ENCODE measurements around the gene GRM7. TPM values are rescaled to one million over a fixed set of nuclear protein-coding genes. Genes with fewer than 3 reads are reported as not detected.

The GRM7 gene
- total RNA-seq, 6 donors from 2014 or later: 0.46 to 8.6 TPM; not detected in 4

DNA sequence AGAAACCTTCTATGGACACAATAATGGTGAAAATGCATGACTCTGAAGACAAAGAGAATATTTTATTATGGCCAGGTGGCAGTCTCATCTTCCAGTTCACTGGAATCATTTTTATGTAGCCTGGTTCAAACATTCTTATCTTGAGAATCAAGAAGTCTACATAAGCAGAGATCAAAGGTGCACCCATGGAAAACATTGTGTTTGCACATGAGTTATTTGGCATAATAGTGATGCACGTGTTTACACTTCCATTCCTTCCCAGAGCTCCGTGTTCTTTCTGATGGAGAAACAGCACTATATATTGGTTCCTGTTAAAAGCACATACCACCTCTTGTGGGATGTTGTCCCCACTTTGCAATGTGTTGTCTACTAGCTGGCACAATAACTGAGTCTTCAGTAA is 572.2 kb downstream of the GRM7 start:
- no peaks in the 10 kb centered on the region for H3K36me3 ChIP-seq
- 84 to 90% methylated on average over 2 of the region's 2 CpGs for WGBS, 2 donors
- H3K4me1 ChIP-seq: no peaks in the 10 kb centered on the region
- no peak for TF ChIP-seq POLR2A (IDR thresholded peaks at IDR 0.05)
- TF ChIP-seq CTCF (IDR thresholded peaks at IDR 0.05): no peak
- no peak for TF ChIP-seq POLR2AphosphoS5 (IDR thresholded peaks at IDR 0.05)
- no peak for TF ChIP-seq EP300 (IDR thresholded peaks at IDR 0.05)
- peaks cover 0 to 9% (median 5%) of the 10 kb centered on the region in 4 donors for H3K9me3 ChIP-seq
- ATAC-seq (ENCODE audit: low FRiP score in 2 of 2) (no peak), DNase-seq (no peak)
- no peaks in the 10 kb centered on the region for H3K27me3 ChIP-seq
- H3K27ac ChIP-seq: no peak overlapping the region
- H3K4me3 ChIP-seq: no peak overlapping the region

GRCh38 chr3:7436542-7436941 is 575.6 kb downstream of the GRM7 start:
- ATAC-seq (ENCODE audit: low FRiP score in 2 of 2): no peak

GRCh38 chr3:7437231-7437630 is 576.3 kb downstream of the GRM7 start:
- Histone ChIP-seq H3K36me3 (no peaks in the 10 kb centered on the region), H3K4me1 (no peaks in the 10 kb centered on the region), H3K4me3 (no peak overlapping the region), H3K27ac (no peak overlapping the region), H3K9me3 (peaks cover 0 to 10% (median 4%) of the 10 kb centered on the region in 4 donors), H3K27me3 (no peaks in the 10 kb centered on the region)
- DNase-seq: no peak
- WGBS, 2 donors: 93 to 97% methylated on average over 1 of the region's 1 CpG
- ATAC-seq (ENCODE audit: low FRiP score in 2 of 2): no peak
- no peak for TF ChIP-seq POLR2A (IDR thresholded peaks at IDR 0.05)
- no peak for TF ChIP-seq EP300 (IDR thresholded peaks at IDR 0.05)
- TF ChIP-seq CTCF (IDR thresholded peaks at IDR 0.05): no peak
- no peak for TF ChIP-seq POLR2AphosphoS5 (IDR thresholded peaks at IDR 0.05)

More at GRCh38 chr3:7436542-7436941, 575.6 kb downstream of the GRM7 start:
- Histone ChIP-seq H3K4me1 (no peaks in the 10 kb centered on the region), H3K27me3 (no peaks in the 10 kb centered on the region), H3K27ac (no peak overlapping the region), H3K36me3 (no peaks in the 10 kb centered on the region), H3K9me3 (peaks cover 0 to 12% (median 5%) of the 10 kb centered on the region in 4 donors), H3K4me3 (no peak overlapping the region)
- 90 to 96% methylated on average over 1 of the region's 1 CpG for WGBS, 2 donors
- no peak for DNase-seq
- TF ChIP-seq POLR2A (IDR thresholded peaks at IDR 0.05): no peak
- TF ChIP-seq CTCF (IDR thresholded peaks at IDR 0.05): no peak
- no peak for TF ChIP-seq POLR2AphosphoS5 (IDR thresholded peaks at IDR 0.05)
- TF ChIP-seq EP300 (IDR thresholded peaks at IDR 0.05): no peak

- Histone ChIP-seq H3K36me3 (no peaks in the 10 kb centered on the region), H3K27ac (no peak overlapping the region), H3K4me3 (no peak overlapping the region), H3K4me1 (peaks cover 0 to 2% (median 0%) of the 10 kb centered on the region in 4 donors), H3K27me3 (no peaks in the 10 kb centered on the region), H3K9me3 (peaks cover 0 to 4% (median 0%) of the 10 kb centered on the region in 4 donors)
- no peak for TF ChIP-seq POLR2AphosphoS5 (IDR thresholded peaks at IDR 0.05)
- no peak for TF ChIP-seq POLR2A (IDR thresholded peaks at IDR 0.05)
- TF ChIP-seq EP300 (IDR thresholded peaks at IDR 0.05): no peak
- no peak for TF ChIP-seq CTCF (IDR thresholded peaks at IDR 0.05)
- DNase-seq: no peak
- ATAC-seq (ENCODE audit: low FRiP score in 2 of 2): no peak
- WGBS, 2 donors: 83 to 86% methylated on average over 4 of the region's 4 CpGs
Measured at GRCh38 chr3:7439101-7439680, 578.3 kb downstream of the GRM7 start.

GRCh38 chr3:7444886-7445285 is 584.0 kb downstream of the GRM7 start:
- WGBS, 2 donors: 46 to 54% methylated on average over 4 of the region's 4 CpGs
- TF ChIP-seq CTCF (IDR thresholded peaks at IDR 0.05) (no peak), POLR2A (IDR thresholded peaks at IDR 0.05) (no peak), EP300 (IDR thresholded peaks at IDR 0.05) (no peak), POLR2AphosphoS5 (IDR thresholded peaks at IDR 0.05) (no peak)
- DNase-seq: no peak
- no peak for ATAC-seq (ENCODE audit: low FRiP score in 2 of 2)
- Histone ChIP-seq H3K36me3 (no peaks in the 10 kb centered on the region), H3K27ac (no peak overlapping the region), H3K4me1 (peaks cover 0 to 7% (median 0%) of the 10 kb centered on the region in 4 donors), H3K27me3 (no peaks in the 10 kb centered on the region), H3K4me3 (no peak overlapping the region), H3K9me3 (peaks cover 0 to 4% (median 0%) of the 10 kb centered on the region in 4 donors)
